HepG2 (cell line): ENCODE results near the gene FAT1. TPM values are rescaled to one million over a fixed set of nuclear protein-coding genes. Genes with fewer than 3 reads are reported as not detected.

ENCODE experiments used
- ATAC-seq: fragments of 200-7000 bp; cut with Tn5 transposase; 3 replicates; pipeline ENCODE4 v1.9.1; 2020; ENCODE audit warnings: mild to moderate bottlenecking, moderate library complexity
- BruUV-seq: library from RNA; stranded (reverse); fragments of 400-500 nt; replicated peaks from 2 replicates; lab custom pipeline; 2021; lab: Mats Ljungman, UMichigan
- CTCF ChIA-PET: fragments of 300-600 bp; formaldehyde crosslinking; extraction: SDS; loops from one replicate; lab custom pipeline; 2021; ENCODE audit warnings: low total read pairs, inconsistent platforms, low intra/inter-chr PET ratio; lab: Yijun Ruan, JAX
- POLR2A ChIA-PET: fragments of 350-600 bp; sonication (Branson Sonifier 250); formaldehyde crosslinking; loops from one replicate; lab custom pipeline; 2020; ENCODE audit warnings: antibody characterized with exemption, inconsistent platforms; lab: Yijun Ruan, JAX
- DNase-seq: peaks from one replicate; pipeline ENCODE4 v3.0.0-alpha.2; 2015; ENCODE audit warnings: low spot score
- FAIRE-seq: peaks from 3 replicates; lab custom pipeline; 2011; peaks lifted over from hg19 to GRCh38; lab: Jason Lieb, UNC
- H2AFZ ChIP-seq: one replicate; pipeline ENCODE4 v1.6.1; 2011; ENCODE audit warnings: low read length, inconsistent platforms
- H3K27ac ChIP-seq: fragments of 300-600 bp; 3 replicates; pipeline ENCODE4 v1.8.0; 2011; ENCODE audit warnings: mixed run types, mild to moderate bottlenecking, mixed read lengths, low read length, inconsistent platforms; ENCODE audit not compliant: insufficient read depth; ENCODE audit errors: extremely low read length
- H3K27me3 ChIP-seq, 2 experiments: fragments of 200-600 bp in 1 of 2; 2 replicates in 1 of 2; 3 replicates in 1 of 2; pipeline versions ENCODE4 v1.6.0 to v1.8.0; 2011; ENCODE audit warnings: low read length in 2 of 2, mild to moderate bottlenecking in 2 of 2, moderate library complexity in 2 of 2, inconsistent platforms in 1 of 2; ENCODE audit not compliant: insufficient read depth in 2 of 2, control insufficient read depth in 1 of 2
- H3K36me3 ChIP-seq, 2 experiments: fragments of 200-600 bp in 1 of 2; replicated peaks in 1 of 2; 2 replicates in 1 of 2; 3 replicates in 1 of 2; pipeline versions ENCODE4 v1.5.1 to v1.8.0; 2011; ENCODE audit warnings: low read length in 2 of 2, inconsistent platforms in 1 of 2; ENCODE audit not compliant: insufficient read depth in 2 of 2, control insufficient read depth in 1 of 2
- H3K4me1 ChIP-seq: 2 replicates; pipeline ENCODE4 v1.5.1; 2012; ENCODE audit warnings: low read length, inconsistent platforms; ENCODE audit not compliant: insufficient read depth
- H3K4me2 ChIP-seq: 2 replicates; pipeline ENCODE4 v1.6.0; 2011; ENCODE audit warnings: low read depth, low read length, inconsistent platforms
- H3K4me3 ChIP-seq, 3 experiments: fragments of 200-600 bp in 1 of 3; sonication (generic), shearing (Covaris generic) in 1 of 3; replicated peaks in 1 of 3; 2 replicates each; pipeline ENCODE4 v1.5.1; 2011 to 2016; ENCODE audit warnings: low read length in 3 of 3, inconsistent platforms in 2 of 3, low read depth in 2 of 3, mild to moderate bottlenecking in 2 of 3, control low read depth in 1 of 3, mixed read lengths in 1 of 3; ENCODE audit not compliant: insufficient read depth in 1 of 3
- H3K79me2 ChIP-seq: one replicate; pipeline ENCODE4 v1.6.1; 2011; ENCODE audit warnings: low read length, inconsistent platforms; ENCODE audit not compliant: insufficient read depth
- H3K9ac ChIP-seq: 2 replicates; pipeline ENCODE4 v1.6.0; 2011; ENCODE audit warnings: mild to moderate bottlenecking, low read depth, low read length, inconsistent platforms; ENCODE audit not compliant: insufficient read depth
- H3K9me3 ChIP-seq: 2 replicates; pipeline ENCODE4 v1.5.1; 2012; ENCODE audit warnings: mild to moderate bottlenecking, low read length
- H4K20me1 ChIP-seq: 2 replicates; pipeline ENCODE4 v1.6.0; 2011; ENCODE audit warnings: inconsistent platforms, mild to moderate bottlenecking, low read length, moderate library complexity; ENCODE audit not compliant: insufficient read depth
- AGO2 ChIP-seq: fragments of 200-400 bp; formaldehyde crosslinking; optimal IDR thresholded peaks from 2 replicates; pipeline ENCODE3; 2017; ENCODE audit warnings: mild to moderate bottlenecking, low read depth, low read length, moderate library complexity
- KDM6A ChIP-seq: IDR thresholded peaks from 2 replicates; pipeline ENCODE4 v1.6.1; 2016; ENCODE audit warnings: low read depth
- MTF1 ChIP-seq: sonication (generic); formaldehyde crosslinking; IDR thresholded peaks from 2 replicates; pipeline ENCODE4 v1.5.0; 2020; ENCODE audit warnings: missing genetic modification reagents
- MTF2 ChIP-seq: sonication (generic); formaldehyde crosslinking; IDR thresholded peaks from 2 replicates; pipeline ENCODE4 v1.5.0; 2020; ENCODE audit warnings: missing genetic modification reagents, borderline replicate concordance
- MXI1 ChIP-seq: IDR thresholded peaks from 3 replicates; pipeline ENCODE4 v1.6.1; 2012; ENCODE audit warnings: low read depth, low read length, inconsistent platforms, borderline replicate concordance
- PRMT3 ChIP-seq: sonication (generic); formaldehyde crosslinking; IDR thresholded peaks from 2 replicates; pipeline ENCODE4 v1.8.1; 2022; ENCODE audit warnings: low read depth, mild to moderate bottlenecking, moderate library complexity, missing genetic modification reagents, borderline replicate concordance
- RNF2 ChIP-seq: fragments of 450-650 bp; conservative IDR thresholded peaks from 2 replicates; pipeline ENCODE4 v1.6.1; 2016; ENCODE audit warnings: low read depth
- TBX2 ChIP-seq: sonication (generic); formaldehyde crosslinking; IDR thresholded peaks from 2 replicates; pipeline ENCODE4 v1.5.0; 2020; ENCODE audit warnings: missing genetic modification reagents, mild to moderate bottlenecking, borderline replicate concordance
- ZNF136 ChIP-seq: sonication (generic); formaldehyde crosslinking; IDR thresholded peaks from 2 replicates; pipeline ENCODE4 v1.8.1; 2022; ENCODE audit warnings: low read depth, mild to moderate bottlenecking, moderate library complexity, missing genetic modification reagents
- ZNF30 ChIP-seq: sonication (generic); formaldehyde crosslinking; IDR thresholded peaks from 2 replicates; pipeline ENCODE4 v1.5.0; 2020; ENCODE audit warnings: mild to moderate bottlenecking, missing genetic modification reagents
- ZNF549 ChIP-seq: sonication (generic); formaldehyde crosslinking; IDR thresholded peaks from 2 replicates; pipeline ENCODE4 v1.5.0; 2020; ENCODE audit warnings: missing genetic modification reagents
- ZNF775 ChIP-seq: sonication (generic); formaldehyde crosslinking; IDR thresholded peaks from 2 replicates; pipeline ENCODE4 v1.4.0; 2020; ENCODE audit warnings: missing genetic modification reagents, mild to moderate bottlenecking, moderate library complexity, borderline replicate concordance
- ZSCAN29 ChIP-seq: sonication (generic); formaldehyde crosslinking; conservative IDR thresholded peaks from 2 replicates; pipeline ENCODE4 v1.4.0; 2020; ENCODE audit warnings: mild to moderate bottlenecking, missing genetic modification reagents
- WGBS: methylation state at CpG from one replicate; pipeline ENCODE4 v1.1.6; 2017; ENCODE audit warnings: low lambda C conversion rate; 5-methylcytosine and 5-hydroxymethylcytosine counted together
- in situ Hi-C: cut with HindIII; loops from 2 replicates; pipeline ENCODE4 v1.10.0; 2017; ENCODE audit warnings: low pct_unique_long_range_greater_than_20kb; ENCODE audit not compliant: extremely low pct_ligation_motif_present
- intact Hi-C: fragments of 100-400 bp; cut with micrococcal nuclease; formaldehyde crosslinking; loops from one replicate; pipeline ENCODE4 v1.10.0; 2022; ENCODE audit not compliant: unreplicated experiment
- polyA plus RNA-seq, 8 experiments: library from polyadenylated mRNA; depleted of rRNA in 3 of 8; stranded (reverse) in 7 of 8; unstranded in 1 of 8; fragments of >200 nt; fragmentation: Illumina TruSeq in 4 of 8; extraction: Trizol in 4 of 8; gene quantifications; 2 replicates each; pipeline versions ENCODE4 v1.2.1 to v1.2.3, GENCODE V29; 2011 to 2016; ENCODE audit warnings: low read depth in 4 of 8, missing spikeins in 1 of 8, mixed read lengths in 1 of 8; ENCODE audit not compliant: insufficient read depth in 1 of 8
- total RNA-seq, 5 experiments: library from RNA; depleted of rRNA; stranded (reverse); fragments of >200 nt; fragmentation: Illumina TruSeq; extraction: Trizol; gene quantifications; 2 replicates each; pipeline ENCODE4 v1.2.3, GENCODE V29; 2016; ENCODE audit warnings: low read depth in 1 of 5
- TF ChIP-seq, protein P1 (sequence below): sonication (generic); formaldehyde crosslinking; IDR thresholded peaks from 2 replicates; pipeline ENCODE4 v1.5.0; 2020; ENCODE audit warnings: missing genetic modification reagents, mild to moderate bottlenecking, borderline replicate concordance
- TF ChIP-seq, protein P2 (sequence below): sonication (generic); IDR thresholded peaks from 2 replicates; pipeline ENCODE4 v1.6.1; 2016; ENCODE audit warnings: low read depth, borderline replicate concordance
- TF ChIP-seq, protein P3 (sequence below): sonication (generic); formaldehyde crosslinking; IDR thresholded peaks from 2 replicates; pipeline ENCODE4 v1.8.0; 2022; ENCODE audit warnings: missing genetic modification reagents, mild to moderate bottlenecking, inconsistent platforms, borderline replicate concordance
- TF ChIP-seq, protein P4 (sequence below): sonication (generic); formaldehyde crosslinking; IDR thresholded peaks from 2 replicates; pipeline ENCODE4 v1.5.0; 2020; ENCODE audit warnings: missing genetic modification reagents

The FAT1 gene
- total and polyA plus RNA-seq, 2 of the 13 experiments (the other 11 are each of a cell fraction or from before 2014, with no cell fraction given) = 185 to 216 TPM

DNA sequence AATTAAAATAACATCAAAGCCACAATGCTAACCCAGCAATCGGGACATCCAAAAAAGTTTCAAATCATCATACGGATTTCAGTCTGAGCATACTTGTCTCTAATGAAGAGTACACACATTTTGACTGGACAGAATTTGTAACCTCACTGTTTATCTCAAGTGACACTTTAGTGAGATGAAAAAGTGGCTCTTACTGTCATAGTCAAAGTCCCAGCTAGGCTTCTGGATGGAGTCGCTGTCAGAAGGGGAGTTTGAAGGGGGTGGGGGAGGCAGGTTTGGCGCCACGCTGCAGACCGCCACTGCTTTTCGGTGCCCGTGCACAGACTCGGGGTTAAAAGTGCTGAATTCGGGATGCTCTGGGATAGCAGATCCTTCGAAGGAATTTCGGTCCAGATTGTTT, 127.3 kb downstream of the FAT1 start (continued):
- TF ChIP-seq, protein P1, sequence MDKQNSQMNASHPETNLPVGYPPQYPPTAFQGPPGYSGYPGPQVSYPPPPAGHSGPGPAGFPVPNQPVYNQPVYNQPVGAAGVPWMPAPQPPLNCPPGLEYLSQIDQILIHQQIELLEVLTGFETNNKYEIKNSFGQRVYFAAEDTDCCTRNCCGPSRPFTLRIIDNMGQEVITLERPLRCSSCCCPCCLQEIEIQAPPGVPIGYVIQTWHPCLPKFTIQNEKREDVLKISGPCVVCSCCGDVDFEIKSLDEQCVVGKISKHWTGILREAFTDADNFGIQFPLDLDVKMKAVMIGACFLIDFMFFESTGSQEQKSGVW (CRISPR knock-in tag) = no peak

DNA sequence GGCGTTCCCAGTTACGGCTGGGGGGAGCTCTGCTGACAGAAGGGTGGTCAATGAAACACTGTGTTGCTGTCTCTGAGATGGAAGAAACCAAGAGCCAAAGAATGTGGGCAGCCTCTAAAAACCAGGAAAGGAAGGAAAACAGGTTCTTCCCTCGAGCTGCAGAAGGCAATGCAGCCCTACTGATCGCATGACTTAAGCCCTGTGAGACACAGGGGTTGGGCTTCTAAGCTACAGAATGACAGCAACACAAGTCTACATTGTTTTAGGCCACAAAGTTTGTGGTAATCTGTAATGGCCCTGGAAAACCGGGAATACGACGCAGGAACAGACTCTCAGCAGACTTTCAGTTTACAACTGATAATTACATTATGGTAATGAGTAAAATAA, 130.1 kb downstream of the FAT1 start:
- intact Hi-C loops = no loop called here
- Histone ChIP-seq H3K4me1 (no peaks in the 10 kb centered on the region), H3K4me3 (no peak overlapping the region), H3K79me2 (no peaks in the 10 kb centered on the region), H3K27ac (no peak overlapping the region), H3K36me3 (peaks cover 26 to 83% of the 10 kb centered on the region in 2 experiments), H3K9me3 (no peaks in the 10 kb centered on the region), H4K20me1 (no peaks in the 10 kb centered on the region), H3K9ac (no peak overlapping the region), H3K27me3 (no peaks in the 10 kb centered on the region), H2AFZ (no peak overlapping the region), H3K4me2 (no peak overlapping the region)
- WGBS = 89% methylated on average over 7 of the region's 7 CpGs
- POLR2A ChIA-PET = no interaction called here
- CTCF ChIA-PET = no interaction called here
- no TSS peak for BruUV-seq
- ATAC-seq (no peak), FAIRE-seq (no peak), DNase-seq (no peak)
- in situ Hi-C loops = no loop called here
- TF ChIP-seq, protein P2, sequence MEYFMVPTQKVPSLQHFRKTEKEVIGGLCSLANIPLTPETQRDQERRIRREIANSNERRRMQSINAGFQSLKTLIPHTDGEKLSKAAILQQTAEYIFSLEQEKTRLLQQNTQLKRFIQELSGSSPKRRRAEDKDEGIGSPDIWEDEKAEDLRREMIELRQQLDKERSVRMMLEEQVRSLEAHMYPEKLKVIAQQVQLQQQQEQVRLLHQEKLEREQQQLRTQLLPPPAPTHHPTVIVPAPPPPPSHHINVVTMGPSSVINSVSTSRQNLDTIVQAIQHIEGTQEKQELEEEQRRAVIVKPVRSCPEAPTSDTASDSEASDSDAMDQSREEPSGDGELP = no peak
- no peak for TF ChIP-seq ZNF549 (CRISPR knock-in tag)
- TF ChIP-seq KDM6A (CRISPR knock-in tag) = no peak
- TF ChIP-seq MTF1 (CRISPR knock-in tag) = no peak
- TF ChIP-seq PRMT3 = no peak
- TF ChIP-seq, protein P1 (CRISPR knock-in tag) = no peak
- no peak for TF ChIP-seq AGO2
- TF ChIP-seq, protein P3, sequence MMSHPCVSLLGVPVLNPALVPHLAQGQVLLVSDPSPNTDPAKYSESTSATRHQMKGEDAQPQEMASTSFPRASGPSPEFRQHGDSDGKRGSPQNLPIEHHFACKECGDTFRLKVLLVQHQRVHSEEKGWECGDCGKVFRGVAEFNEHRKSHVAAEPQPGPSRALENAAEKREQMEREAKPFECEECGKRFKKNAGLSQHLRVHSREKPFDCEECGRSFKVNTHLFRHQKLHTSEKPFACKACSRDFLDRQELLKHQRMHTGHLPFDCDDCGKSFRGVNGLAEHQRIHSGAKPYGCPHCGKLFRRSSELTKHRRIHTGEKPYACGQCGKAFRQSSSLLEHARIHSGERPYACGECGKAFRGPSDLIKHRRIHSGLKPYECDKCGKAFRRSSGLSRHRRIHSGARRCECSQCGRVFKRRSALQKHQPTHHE = no peak
- TF ChIP-seq, protein P4, sequence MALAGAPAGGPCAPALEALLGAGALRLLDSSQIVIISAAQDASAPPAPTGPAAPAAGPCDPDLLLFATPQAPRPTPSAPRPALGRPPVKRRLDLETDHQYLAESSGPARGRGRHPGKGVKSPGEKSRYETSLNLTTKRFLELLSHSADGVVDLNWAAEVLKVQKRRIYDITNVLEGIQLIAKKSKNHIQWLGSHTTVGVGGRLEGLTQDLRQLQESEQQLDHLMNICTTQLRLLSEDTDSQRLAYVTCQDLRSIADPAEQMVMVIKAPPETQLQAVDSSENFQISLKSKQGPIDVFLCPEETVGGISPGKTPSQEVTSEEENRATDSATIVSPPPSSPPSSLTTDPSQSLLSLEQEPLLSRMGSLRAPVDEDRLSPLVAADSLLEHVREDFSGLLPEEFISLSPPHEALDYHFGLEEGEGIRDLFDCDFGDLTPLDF = no peak
- no peak for TF ChIP-seq ZNF136
- no peak for TF ChIP-seq ZNF775 (CRISPR knock-in tag)
- no peak for TF ChIP-seq RNF2
- TF ChIP-seq MXI1 = no peak
- TF ChIP-seq ZSCAN29 (CRISPR knock-in tag) = no peak
- no peak for TF ChIP-seq MTF2 (CRISPR knock-in tag)
- TF ChIP-seq ZNF30 (CRISPR knock-in tag) = no peak
- TF ChIP-seq TBX2 (CRISPR knock-in tag) = no peak
